ENCODE measurements around the gene CDK15.
A peak's percentile ranks its signal among the peaks of the same experiment; 100 is the strongest.

CDK15 gene

GRCh38 chr2:201915446-201915845 is 109.1 kb downstream of the CDK15 start:
- H3K27me3 ChIP-seq (replicated peaks; ENCODE audit: control insufficient read depth, insufficient read depth, low read length) = peaks cover 14% of the 10 kb centered on the region
- no peaks in the 10 kb centered on the region for H3K4me1 ChIP-seq (ENCODE audit: control insufficient read depth, insufficient read depth, low read length)
- no peak for DNase-seq (ENCODE audit: low read depth)
- H3K4me3 ChIP-seq (ENCODE audit: low read length) = no peak overlapping the region
- no peaks in the 10 kb centered on the region for H3K36me3 ChIP-seq (ENCODE audit: control insufficient read depth, insufficient read depth, low read length, severe bottlenecking)
- H3K9ac ChIP-seq (ENCODE audit: low read length) = no peak overlapping the region
- no peaks in the 10 kb centered on the region for H3K9me3 ChIP-seq (ENCODE audit: control insufficient read depth, low read length)

DNA sequence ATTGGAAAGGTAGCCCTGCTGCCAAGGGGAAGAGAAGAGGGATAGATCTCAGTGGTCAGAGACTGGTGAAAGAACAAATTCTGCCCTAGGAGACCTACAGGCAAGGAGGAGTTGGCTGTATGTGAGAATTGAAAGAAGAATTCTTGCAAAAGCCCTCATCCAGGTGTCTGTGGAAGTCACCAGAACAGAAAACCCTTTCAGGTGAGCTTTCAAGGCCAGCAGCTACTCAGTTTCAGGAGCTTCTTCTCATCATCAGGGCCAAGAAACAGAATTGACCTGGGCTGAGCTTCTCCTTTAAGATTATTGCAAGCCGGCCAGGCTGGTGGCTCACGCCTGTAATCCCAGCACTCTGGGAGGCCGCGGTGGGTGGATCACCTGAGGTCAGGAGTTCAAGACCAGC is 110.2 kb downstream of the CDK15 start:
- H3K36me3 ChIP-seq (ENCODE audit: control insufficient read depth, insufficient read depth, low read length, severe bottlenecking) = no peaks in the 10 kb centered on the region
- peaks cover 21% of the 10 kb centered on the region for H3K27me3 ChIP-seq (replicated peaks; ENCODE audit: control insufficient read depth, insufficient read depth, low read length)
- H3K4me3 ChIP-seq (ENCODE audit: low read length) = no peak overlapping the region
- DNase-seq (ENCODE audit: low read depth) = no peak
- H3K4me1 ChIP-seq (ENCODE audit: control insufficient read depth, insufficient read depth, low read length) = no peaks in the 10 kb centered on the region
- H3K9me3 ChIP-seq (ENCODE audit: control insufficient read depth, low read length) = no peaks in the 10 kb centered on the region
- no peak overlapping the region for H3K9ac ChIP-seq (ENCODE audit: low read length)

DNA sequence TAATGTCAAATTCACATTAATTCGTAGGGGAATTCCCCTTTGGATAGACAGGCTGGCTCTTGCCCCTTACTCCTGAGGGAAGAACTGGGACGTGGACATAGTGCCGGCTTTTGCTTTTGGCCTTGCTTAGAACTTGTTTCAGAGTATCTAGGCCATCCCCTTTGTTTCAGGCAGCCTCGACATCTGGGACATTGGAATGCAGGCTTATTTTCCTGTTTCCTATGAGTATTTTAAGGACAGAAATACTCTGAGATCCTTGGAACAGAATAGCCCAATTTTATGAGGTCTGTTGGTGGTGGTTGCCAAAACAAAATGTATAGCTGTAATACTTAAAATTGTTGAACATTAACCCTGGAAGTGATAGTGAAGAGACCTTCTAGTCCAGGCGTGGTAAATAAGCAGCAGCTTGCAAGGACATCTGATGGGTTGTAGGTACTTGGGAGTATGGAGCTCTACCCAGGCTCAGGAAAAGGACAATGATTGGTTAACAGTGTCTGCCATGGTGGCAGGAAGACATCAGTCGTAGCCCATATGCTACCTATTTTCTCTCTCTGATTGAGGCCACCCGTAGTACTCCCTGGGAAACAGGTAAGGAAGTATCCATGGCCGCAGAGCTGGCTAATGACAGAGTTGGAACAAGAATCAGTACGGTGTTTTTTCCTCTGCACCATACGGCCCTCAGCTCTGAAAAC is 112.4 kb downstream of the CDK15 start:
- no peak for DNase-seq (ENCODE audit: low read depth)
- Histone ChIP-seq H3K9me3 (ENCODE audit: control insufficient read depth, low read length) (no peaks in the 10 kb centered on the region), H3K4me1 (ENCODE audit: control insufficient read depth, insufficient read depth, low read length) (no peaks in the 10 kb centered on the region), H3K36me3 (ENCODE audit: control insufficient read depth, insufficient read depth, low read length, severe bottlenecking) (no peaks in the 10 kb centered on the region), H3K4me3 (ENCODE audit: low read length) (no peak overlapping the region), H3K27me3 (replicated peaks; ENCODE audit: control insufficient read depth, insufficient read depth, low read length) (peaks cover 31% of the 10 kb centered on the region), H3K9ac (ENCODE audit: low read length) (no peak overlapping the region)

- Histone ChIP-seq H3K4me1 (ENCODE audit: control insufficient read depth, insufficient read depth, low read length) (no peaks in the 10 kb centered on the region), H3K9ac (ENCODE audit: low read length) (no peak overlapping the region), H3K36me3 (ENCODE audit: control insufficient read depth, insufficient read depth, low read length, severe bottlenecking) (no peaks in the 10 kb centered on the region)
These were observed 112.9 kb downstream of the CDK15 start for GRCh38 chr2:201919308-201919634.

DNA sequence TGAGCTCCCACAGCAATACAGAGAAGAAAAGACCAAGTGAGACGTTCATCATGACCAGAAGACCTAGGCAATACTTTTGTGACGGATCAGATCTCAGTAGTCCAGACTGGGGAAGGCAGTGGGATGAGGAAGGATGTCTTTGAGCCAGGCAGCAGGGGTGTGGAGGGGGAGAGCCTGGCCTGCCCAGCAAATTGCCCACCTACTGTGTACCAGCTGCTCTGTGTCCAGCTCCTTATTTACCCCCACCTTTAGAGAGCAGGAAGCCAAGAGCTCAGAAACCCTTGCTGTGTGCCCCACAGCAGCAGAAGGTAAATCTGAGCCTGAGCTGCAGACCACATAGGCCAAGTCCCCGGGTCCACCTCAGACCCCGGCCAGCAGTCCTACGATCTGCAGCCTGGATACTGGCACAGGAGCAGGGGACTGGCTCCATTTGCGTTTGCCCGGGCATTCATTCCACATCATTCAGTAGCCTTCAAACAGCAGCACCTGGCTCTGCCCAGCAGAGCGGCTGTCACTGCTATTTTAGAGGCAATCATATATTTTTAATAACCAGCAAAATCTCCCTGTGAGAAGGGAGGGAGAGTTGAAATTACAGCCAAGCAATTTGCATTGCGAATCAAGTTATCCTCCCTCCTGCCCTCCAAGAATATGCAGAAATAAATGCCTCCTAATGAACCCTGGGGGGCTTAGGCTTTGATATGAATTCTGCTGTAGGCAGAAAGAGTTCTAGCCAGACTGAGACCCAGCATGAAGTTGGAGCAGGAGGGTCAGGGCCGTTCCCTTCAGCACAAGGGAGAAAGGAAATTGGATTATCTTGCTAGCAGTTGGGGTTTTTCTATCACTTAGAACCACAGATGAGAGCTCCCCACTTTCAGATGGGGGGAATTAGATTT is 117.3 kb downstream of the CDK15 start:
- no peak for DNase-seq (ENCODE audit: low read depth)
- peaks cover 43% of the 10 kb centered on the region for H3K27me3 ChIP-seq (replicated peaks; ENCODE audit: control insufficient read depth, insufficient read depth, low read length)
- H3K9ac ChIP-seq (ENCODE audit: low read length) = no peak overlapping the region
- no peaks in the 10 kb centered on the region for H3K36me3 ChIP-seq (ENCODE audit: control insufficient read depth, insufficient read depth, low read length, severe bottlenecking)
- H3K9me3 ChIP-seq (ENCODE audit: control insufficient read depth, low read length) = no peaks in the 10 kb centered on the region
- H3K4me1 ChIP-seq (ENCODE audit: control insufficient read depth, insufficient read depth, low read length) = no peaks in the 10 kb centered on the region
- H3K4me3 ChIP-seq (ENCODE audit: low read length) = no peak overlapping the region

More at GRCh38 chr2:201919308-201919634, 112.9 kb downstream of the CDK15 start:
- H3K27me3 ChIP-seq (replicated peaks; ENCODE audit: control insufficient read depth, insufficient read depth, low read length) = peaks cover 35% of the 10 kb centered on the region
- H3K4me3 ChIP-seq (ENCODE audit: low read length) = no peak overlapping the region
- H3K9me3 ChIP-seq (ENCODE audit: control insufficient read depth, low read length) = no peaks in the 10 kb centered on the region
- DNase-seq (ENCODE audit: low read depth) = no peak

DNA sequence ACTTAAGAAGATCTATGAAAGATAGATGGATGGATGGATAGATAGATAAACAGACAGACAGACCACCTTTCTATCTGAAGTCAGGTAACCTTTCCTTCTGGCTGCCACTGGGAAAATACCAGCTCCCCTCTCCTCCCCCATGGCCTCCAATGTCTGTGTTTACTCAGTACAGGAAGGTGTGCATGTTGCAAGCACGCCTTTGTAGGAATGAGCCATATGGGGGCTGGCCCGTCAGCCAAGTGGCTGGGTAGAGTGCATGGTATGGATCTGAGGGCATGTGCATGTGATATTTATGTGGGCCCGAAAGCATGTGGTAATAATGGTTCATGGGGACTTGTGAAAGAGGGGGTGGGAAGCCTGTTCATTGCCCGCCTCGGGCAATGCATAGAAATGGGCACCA is 118.1 kb downstream of the CDK15 start:
- Histone ChIP-seq H3K9ac (ENCODE audit: low read length) (no peak overlapping the region), H3K4me1 (ENCODE audit: control insufficient read depth, insufficient read depth, low read length) (no peaks in the 10 kb centered on the region)
- DNase-seq (ENCODE audit: low read depth) = no peak

GRCh38 chr2:201925056-201925455 is 118.7 kb downstream of the CDK15 start:
- Histone ChIP-seq H3K27me3 (replicated peaks; ENCODE audit: control insufficient read depth, insufficient read depth, low read length) (peaks cover 37% of the 10 kb centered on the region), H3K9ac (ENCODE audit: low read length) (no peak overlapping the region), H3K36me3 (ENCODE audit: control insufficient read depth, insufficient read depth, low read length, severe bottlenecking) (no peaks in the 10 kb centered on the region), H3K9me3 (ENCODE audit: control insufficient read depth, low read length) (no peaks in the 10 kb centered on the region), H3K4me1 (ENCODE audit: control insufficient read depth, insufficient read depth, low read length) (no peaks in the 10 kb centered on the region), H3K4me3 (ENCODE audit: low read length) (no peak overlapping the region)
- no peak for DNase-seq (ENCODE audit: low read depth)

More for the DNA sequence above, 118.1 kb downstream of the CDK15 start:
- Histone ChIP-seq H3K36me3 (ENCODE audit: control insufficient read depth, insufficient read depth, low read length, severe bottlenecking) (no peaks in the 10 kb centered on the region), H3K4me3 (ENCODE audit: low read length) (no peak overlapping the region), H3K27me3 (replicated peaks; ENCODE audit: control insufficient read depth, insufficient read depth, low read length) (peaks cover 40% of the 10 kb centered on the region), H3K9me3 (ENCODE audit: control insufficient read depth, low read length) (no peaks in the 10 kb centered on the region)

GRCh38 chr2:201926067-201926466 is 119.7 kb downstream of the CDK15 start:
- DNase-seq (ENCODE audit: low read depth) = peak; percentile 24

GRCh38 chr2:201928363-201928762 is 122.0 kb downstream of the CDK15 start:
- Histone ChIP-seq H3K27me3 (replicated peaks; ENCODE audit: control insufficient read depth, insufficient read depth, low read length) (peaks cover 23% of the 10 kb centered on the region), H3K4me3 (ENCODE audit: low read length) (no peak overlapping the region), H3K9me3 (ENCODE audit: control insufficient read depth, low read length) (no peaks in the 10 kb centered on the region), H3K36me3 (ENCODE audit: control insufficient read depth, insufficient read depth, low read length, severe bottlenecking) (no peaks in the 10 kb centered on the region), H3K4me1 (ENCODE audit: control insufficient read depth, insufficient read depth, low read length) (peaks cover 9% of the 10 kb centered on the region), H3K9ac (ENCODE audit: low read length) (no peak overlapping the region)
- DNase-seq (ENCODE audit: low read depth) = no peak

More at GRCh38 chr2:201926067-201926466, 119.7 kb downstream of the CDK15 start:
- no peaks in the 10 kb centered on the region for H3K36me3 ChIP-seq (ENCODE audit: control insufficient read depth, insufficient read depth, low read length, severe bottlenecking)
- no peaks in the 10 kb centered on the region for H3K9me3 ChIP-seq (ENCODE audit: control insufficient read depth, low read length)
- no peak overlapping the region for H3K4me3 ChIP-seq (ENCODE audit: low read length)
- H3K4me1 ChIP-seq (ENCODE audit: control insufficient read depth, insufficient read depth, low read length) = no peaks in the 10 kb centered on the region
- H3K9ac ChIP-seq (ENCODE audit: low read length) = no peak overlapping the region
- H3K27me3 ChIP-seq (replicated peaks; ENCODE audit: control insufficient read depth, insufficient read depth, low read length) = peaks cover 34% of the 10 kb centered on the region

- peaks cover 9% of the 10 kb centered on the region for H3K4me1 ChIP-seq (ENCODE audit: control insufficient read depth, insufficient read depth, low read length)
- H3K4me3 ChIP-seq (ENCODE audit: low read length) = no peak overlapping the region
- no peak for DNase-seq (ENCODE audit: low read depth)
- no peaks in the 10 kb centered on the region for H3K36me3 ChIP-seq (ENCODE audit: control insufficient read depth, insufficient read depth, low read length, severe bottlenecking)
- H3K27me3 ChIP-seq (replicated peaks; ENCODE audit: control insufficient read depth, insufficient read depth, low read length) = peaks cover 14% of the 10 kb centered on the region
- H3K9me3 ChIP-seq (ENCODE audit: control insufficient read depth, low read length) = no peaks in the 10 kb centered on the region
- H3K9ac ChIP-seq (ENCODE audit: low read length) = no peak overlapping the region
These were observed 123.1 kb downstream of the CDK15 start for GRCh38 chr2:201929281-201930026.

DNA sequence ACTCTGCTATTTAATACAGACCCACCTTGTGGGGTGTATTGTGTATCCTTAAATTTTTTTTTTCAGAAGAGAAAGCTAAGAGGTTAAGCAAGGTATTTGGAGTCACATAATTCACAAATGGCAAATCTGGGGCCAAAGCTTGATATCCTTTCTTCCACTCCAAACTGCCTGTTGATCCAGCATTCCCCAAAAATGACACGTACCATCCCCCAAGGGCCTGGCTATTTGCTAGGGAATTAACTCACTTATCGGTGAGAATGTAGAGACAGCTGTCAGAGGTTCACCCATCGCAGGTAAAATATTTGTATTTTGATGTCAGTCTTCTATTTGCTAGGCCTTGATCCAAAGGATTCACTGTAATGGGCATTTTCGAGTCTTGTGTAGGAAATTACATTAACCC is 123.7 kb downstream of the CDK15 start:
- Histone ChIP-seq H3K27me3 (replicated peaks; ENCODE audit: control insufficient read depth, insufficient read depth, low read length) (peaks cover 9% of the 10 kb centered on the region), H3K4me1 (ENCODE audit: control insufficient read depth, insufficient read depth, low read length) (peaks cover 9% of the 10 kb centered on the region), H3K36me3 (ENCODE audit: control insufficient read depth, insufficient read depth, low read length, severe bottlenecking) (no peaks in the 10 kb centered on the region), H3K9ac (ENCODE audit: low read length) (no peak overlapping the region), H3K9me3 (ENCODE audit: control insufficient read depth, low read length) (no peaks in the 10 kb centered on the region), H3K4me3 (ENCODE audit: low read length) (no peak overlapping the region)
- DNase-seq (ENCODE audit: low read depth) = no peak
